T-helper 1 cell (primary cell): Measurements from ENCODE around the gene ZMYND11.

ENCODE experiments used
- DNase-seq, 5 donors: peaks; one replicate each; pipeline ENCODE4 v3.0.0-alpha.2; 2012 to 2020
- total RNA-seq, 4 donors: gene quantifications; one replicate each; lab custom pipeline; 2026; lab: John Stamatoyannopoulos, UW

Gene ZMYND11
- 80.0 to 109 (median 103) reads per million in 4 donors for total RNA-seq

DNA sequence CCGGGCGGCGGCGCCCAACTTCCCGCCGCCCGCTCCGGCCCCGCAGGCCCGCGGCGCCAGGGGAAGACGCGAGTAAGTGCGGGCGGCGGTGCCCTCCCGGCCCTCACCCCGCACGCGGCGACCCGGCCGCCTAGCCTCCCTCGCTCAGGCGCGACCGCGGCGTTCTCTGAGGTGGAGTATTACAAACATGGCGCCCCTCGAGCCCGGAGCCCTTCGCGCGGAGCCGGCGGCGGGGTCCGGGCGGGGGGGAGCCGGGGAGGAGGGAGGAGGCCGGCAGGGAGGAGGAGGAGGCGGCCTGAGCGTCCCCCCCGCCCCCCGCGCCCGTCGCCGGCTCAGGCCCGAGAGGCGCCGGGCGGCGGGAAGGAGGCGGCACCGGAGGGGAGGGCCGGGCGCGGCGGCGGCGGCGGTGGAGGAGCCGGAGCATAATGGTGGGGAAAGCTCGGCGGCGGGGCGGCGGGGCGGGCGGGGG lies at the start of gene ZMYND11:
Gene ZMYND11, plus strand, starts transcription at position 324 of the 469 bp plus-strand sequence. CDS start 44,558 bp downstream, outside the sequence.
- DNase-seq = peak; percentile 44 to 65 (median 52)

DNA sequence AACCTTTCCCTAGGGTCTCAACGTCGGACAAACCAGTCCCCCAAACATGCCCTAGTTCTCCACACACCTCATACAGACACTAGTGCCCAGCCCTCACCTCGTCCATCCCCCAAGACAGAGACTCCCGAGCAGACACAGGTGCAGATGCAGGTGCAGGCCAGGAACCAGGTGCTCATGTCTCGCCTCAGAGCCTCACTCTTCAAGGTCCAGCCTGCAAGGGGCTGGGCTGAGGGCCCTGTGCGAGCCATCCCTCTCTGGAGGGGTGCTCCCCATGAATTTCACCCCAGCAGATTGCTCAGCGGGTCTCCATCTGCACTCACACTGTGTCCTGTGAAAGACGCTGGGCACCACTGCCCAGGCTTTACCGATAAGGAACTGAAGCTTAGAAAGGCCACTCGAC lies 49.2 kb upstream of the ZMYND11 start:
- DNase-seq = no peak

DNA sequence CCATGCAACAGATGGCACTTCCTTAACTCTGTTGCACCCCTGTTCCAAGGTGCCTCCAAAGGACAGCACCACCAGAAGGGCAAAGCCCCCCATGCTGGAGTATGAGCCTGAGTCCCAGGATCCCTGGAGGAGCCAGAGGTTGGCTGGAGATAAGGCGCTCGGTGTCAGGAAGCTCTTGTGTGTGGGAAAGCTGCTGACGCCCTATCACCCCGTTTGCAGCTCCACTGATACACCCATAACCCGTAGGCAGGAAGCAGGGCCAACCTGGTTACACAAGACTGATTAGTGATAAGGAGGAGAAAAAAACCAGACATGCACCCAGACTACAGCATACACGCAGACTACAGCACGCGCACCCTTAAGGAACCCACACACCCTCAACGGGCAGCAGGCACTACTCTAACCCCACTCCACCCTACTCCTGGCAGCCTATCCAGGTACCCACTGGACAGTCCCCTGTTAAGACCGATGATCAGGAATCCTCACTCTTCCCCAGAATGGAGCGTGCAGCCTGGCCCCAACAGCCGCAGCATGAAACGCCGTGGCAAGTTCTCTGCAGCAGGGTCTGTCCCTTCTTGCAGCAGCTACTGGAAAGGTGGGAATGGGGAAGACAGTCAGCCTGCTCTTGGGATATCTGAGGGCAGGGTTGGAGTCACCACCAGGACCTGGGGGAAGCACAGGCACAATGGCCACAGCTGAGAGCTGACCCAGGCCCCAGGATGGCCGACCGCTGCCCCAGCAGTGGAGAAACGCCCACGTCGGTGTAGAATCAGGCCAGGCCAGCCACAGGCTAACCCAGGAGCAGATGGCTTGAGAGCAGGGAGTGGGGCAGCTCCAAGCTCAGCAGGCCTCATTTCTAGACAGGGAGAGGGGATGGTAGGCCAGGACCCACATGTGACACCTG lies 47.8 kb upstream of the ZMYND11 start:
- DNase-seq = no peak

DNA sequence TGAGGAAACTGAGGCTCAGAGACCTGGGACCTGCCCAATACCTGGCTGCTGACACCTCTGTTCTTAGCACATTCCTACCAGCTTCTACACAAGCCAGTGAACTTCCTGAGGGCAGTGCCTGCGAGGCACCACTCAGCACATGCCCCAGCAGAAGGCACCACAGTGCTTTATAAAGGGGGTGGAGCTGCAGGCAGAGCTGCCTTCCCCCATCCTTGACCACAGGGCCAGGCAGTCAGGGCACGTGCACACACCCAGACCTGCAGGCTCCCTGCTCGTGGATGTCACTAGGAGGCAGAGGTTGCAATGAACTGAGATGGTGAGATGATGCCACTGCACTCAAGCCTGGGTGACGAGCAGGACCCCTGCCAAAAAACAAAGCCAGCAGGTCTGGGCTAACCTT lies 47.0 kb upstream of the ZMYND11 start:
- DNase-seq = no peak

DNA sequence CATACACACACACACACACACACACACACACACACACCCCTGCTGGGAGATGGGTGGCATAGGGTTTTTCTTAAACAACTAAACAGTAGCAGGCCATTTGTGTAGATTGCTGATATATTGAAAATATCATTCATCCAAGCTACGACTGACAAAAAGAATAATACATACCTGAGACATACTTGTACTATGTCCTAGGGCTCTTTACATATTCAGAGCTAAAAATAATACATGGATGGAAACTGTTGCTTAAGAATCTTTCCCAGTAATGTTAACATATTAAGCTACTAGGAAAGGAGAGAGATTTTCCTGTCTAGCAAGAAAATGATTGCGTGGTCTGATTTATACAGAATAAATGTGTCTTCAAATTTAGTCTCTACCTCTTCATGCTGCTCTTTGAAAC lies 46.0 kb upstream of the ZMYND11 start:
- no peak for DNase-seq

DNA sequence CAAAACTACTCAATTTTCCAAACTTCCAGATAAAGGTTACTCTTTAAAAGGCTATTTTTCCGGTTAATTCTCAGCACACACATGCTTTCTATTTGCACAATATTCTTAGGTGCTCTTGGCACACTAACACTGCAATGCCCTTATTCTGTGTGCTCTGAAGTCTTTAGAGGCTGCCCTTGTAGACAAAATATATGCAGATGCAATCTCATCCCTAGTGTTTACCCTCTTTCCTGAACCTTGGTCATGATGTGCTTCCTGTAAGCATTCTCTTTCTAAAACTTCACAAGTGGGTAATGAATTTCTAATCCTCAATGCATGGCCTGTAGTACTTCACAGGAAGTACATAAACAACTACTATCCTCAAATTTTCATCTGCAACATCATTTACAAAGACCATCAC lies 45.1 kb upstream of the ZMYND11 start:
- no peak for DNase-seq

DNA sequence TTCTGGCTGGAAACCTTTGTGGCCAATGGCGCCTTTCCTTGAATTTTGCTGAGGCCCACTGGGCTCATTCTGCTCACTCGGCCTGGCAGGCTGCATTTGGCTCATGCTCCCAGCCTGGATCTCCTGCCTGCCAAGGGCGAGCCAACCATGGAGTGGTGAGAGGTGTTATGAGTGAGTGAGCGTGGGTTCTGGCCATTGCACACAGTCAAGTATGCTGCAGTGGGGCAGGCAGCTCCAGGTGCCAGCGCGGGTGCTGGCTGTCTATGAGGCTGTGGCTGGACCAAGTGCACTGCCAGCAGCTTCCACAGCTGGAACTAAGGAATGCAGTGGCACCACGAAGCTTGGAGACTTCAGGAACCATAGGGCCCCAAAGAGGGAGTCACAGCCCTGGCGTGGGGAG lies 43.9 kb upstream of the ZMYND11 start:
- no peak for DNase-seq

DNA sequence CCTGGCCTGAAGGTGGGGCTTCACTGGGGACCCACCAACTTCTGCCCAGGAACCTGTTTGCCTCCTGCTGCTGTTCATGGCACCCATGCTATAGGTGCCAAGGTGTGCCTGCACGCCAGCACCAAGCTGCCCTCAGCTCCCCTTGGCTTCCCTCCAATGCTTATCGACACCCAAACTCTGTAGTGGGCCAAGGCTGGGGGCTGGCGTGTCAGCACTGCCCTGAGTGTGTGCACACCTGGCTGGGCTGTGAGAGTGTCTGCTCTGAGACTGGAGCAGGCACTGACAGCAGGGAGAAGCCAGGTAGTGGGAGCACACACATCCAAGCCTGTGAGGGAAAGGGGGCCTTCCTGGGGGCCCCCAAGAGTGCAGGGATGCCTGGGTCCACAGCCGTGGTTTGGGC lies 43.1 kb upstream of the ZMYND11 start:
- no peak for DNase-seq

DNA sequence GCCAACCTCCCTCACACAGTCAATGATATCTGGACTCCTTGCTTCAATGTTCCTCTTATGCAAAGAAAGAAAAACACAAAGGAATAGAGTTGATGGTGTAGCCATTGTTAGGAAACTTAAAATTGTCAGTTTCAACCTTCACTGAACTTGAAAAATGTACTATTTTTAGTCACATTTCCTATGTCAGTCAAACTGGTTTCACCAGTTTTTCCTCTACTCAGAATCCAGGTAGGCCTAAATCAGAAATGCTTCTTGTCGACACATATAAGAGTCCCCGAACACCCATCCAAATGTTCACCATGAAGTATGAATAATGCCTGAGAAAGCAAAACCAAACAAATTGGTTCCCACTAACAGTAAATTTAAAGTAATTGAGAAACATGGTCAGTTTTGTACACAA lies 42.4 kb upstream of the ZMYND11 start:
- DNase-seq = no peak

DNA sequence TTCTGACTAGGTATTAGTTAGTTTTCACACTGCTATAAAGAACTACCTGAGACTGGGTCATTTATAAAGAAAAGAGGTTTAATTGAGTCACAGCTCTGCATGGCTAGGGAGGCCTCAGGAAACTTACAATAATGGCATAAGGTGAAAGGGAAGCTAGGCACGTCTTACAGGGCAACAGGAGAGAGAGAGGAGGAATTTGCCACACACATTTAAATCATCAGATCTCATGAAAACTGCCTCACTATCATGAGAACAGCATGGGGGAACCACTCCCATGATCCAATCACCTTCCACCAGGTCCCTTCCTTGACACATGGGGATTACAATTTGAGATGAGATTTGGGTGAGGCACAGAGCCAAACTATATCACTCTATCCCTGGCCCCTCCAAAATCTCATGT lies 40.6 kb upstream of the ZMYND11 start:
- DNase-seq = no peak

DNA sequence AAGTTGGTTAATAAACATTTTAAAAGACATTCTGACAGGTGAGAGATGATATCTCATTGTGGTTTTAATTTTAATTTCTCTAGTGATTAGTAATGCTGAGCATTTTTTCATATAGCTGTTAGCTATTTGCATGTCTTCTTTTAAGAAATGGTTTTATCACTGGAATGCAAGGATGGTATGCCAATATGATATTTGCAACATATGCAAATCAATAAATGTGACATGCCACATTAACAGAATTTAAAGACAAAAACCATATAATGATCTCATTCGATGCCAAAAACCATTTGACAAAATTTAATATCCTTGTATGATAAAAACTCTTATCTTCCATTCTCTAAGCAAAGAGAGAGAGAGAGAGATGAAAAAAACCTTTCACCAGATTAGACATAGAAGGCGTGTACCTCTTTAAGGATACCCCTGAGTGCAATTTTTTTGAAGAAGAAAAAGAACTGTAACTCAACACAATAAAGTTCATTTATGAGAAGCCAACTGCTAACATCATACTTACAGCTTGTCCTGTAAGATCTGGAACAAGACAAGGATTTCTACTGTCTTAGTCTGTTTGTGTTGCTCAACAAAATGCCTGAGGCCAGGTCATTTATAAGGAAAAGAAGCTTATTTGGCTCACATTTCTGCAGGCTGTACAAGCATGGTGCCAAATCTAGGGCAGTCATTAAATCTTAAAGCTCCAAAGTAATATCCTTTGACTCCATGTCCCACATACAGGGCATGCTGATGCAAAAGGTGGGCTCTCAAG lies 39.7 kb upstream of the ZMYND11 start:
- DNase-seq = no peak

DNA sequence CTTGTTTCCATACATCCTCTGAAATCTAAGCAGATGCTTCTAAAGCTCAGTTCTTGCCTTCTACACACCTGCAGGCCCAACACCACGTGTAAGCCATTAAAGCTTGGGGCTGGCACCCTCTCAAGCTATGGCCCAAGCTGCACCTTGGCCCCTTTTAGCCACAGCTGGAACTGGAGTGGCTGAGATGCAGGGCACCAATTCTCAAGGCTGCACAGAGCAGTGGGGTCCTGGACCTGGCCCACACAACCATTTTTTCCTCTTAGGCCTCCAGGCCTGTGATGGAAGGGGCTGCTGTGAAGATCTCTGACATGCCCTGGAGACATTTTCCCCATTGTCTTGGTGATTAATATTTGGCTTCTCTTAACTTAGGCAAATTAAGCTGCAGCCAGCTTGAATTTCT lies 38.8 kb upstream of the ZMYND11 start:
- no peak for DNase-seq

DNA sequence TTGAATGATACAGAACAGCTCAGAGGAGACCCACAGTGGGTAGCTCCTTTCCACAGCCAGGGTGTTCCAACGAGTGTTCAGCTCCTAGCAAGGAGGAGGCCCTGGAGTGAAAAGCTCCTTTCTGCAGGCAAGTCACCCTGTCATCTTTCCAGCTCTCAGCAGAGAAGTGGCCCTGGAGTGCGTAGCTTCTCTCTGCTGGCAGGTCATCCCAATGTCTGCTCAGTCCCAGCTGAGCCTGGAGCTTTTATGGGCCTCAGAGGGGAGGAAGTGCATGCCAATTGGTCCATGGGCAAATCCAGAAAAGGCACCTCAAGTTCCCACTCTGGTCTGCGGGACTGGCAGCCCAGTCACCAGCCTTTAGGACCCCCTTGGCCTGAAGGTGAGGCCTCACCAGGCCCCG lies 30.8 kb upstream of the ZMYND11 start:
- DNase-seq = no peak

DNA sequence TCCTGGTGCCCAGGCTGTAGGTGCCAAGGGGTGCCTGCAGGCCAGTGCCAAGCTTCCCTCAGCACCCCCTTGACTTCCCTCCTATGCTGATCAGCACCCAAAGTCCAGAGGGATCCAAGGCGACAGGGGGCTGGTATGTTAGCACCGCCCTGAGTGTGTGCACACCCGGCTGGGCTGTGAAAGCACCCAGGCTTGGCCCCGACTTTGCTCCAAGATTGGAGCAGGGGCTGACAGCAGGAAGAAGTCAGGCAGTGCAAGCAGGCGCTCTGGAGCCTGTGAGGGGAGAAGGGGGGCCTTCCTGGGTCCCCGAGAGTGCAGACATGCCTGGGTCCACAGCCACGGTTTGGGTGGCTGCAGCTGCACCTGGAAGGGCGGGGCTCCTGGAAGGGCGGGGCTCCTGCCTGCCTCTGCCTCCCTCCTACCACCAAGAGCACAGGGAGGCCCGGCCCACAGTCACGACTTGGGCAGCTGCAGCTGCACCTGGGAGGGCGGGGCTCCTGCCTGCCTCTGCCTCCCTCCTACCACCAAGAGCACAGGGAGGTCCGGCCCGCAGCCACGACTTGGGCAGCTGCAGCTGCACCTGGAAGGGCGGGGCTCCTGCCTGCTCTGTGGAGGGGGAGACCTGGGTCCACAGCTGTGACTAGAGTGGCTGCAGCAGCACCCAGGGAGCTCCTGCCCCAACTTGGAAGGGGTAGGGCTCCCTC lies 30.2 kb upstream of the ZMYND11 start:
- DNase-seq = no peak

DNA sequence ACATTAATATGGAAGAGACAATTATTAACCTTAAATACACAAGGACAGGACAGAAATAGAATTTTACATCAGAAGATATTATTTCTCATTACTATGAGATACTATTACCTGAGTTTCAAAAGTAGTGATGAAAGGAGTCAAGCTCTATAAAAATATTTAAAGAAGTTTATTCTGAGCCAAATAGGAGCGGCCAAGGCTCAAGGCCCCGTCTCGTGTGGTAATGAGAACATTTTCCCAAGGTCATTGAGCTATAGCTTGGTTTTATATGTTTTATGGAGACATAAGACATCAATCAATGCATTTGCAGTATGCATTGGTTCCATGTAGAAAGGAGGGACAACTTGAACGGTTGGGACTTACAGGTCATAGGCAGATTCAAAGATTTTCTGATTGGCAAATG lies 29.4 kb upstream of the ZMYND11 start:
- DNase-seq = no peak

DNA sequence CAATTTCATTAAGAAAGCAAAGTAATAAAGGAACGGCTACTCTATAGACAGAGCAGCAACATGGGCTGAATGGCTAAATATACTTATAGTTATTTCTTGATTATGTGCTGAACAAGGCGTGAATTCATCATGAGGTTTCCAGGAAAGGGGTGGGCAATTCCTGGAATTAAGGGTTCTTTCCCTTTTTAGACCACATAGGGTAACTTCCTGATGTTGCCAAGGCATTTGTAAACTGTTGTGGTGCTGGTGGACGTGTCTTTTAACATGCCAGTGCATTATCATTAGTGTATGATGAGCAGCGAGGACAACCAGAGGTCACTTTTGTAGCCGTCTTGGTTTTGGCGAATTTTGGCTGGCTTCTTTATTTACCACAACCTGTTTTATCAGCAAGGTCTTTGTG lies 28.5 kb upstream of the ZMYND11 start:
- DNase-seq = peak in 1 of 5 donors; percentile 30

DNA sequence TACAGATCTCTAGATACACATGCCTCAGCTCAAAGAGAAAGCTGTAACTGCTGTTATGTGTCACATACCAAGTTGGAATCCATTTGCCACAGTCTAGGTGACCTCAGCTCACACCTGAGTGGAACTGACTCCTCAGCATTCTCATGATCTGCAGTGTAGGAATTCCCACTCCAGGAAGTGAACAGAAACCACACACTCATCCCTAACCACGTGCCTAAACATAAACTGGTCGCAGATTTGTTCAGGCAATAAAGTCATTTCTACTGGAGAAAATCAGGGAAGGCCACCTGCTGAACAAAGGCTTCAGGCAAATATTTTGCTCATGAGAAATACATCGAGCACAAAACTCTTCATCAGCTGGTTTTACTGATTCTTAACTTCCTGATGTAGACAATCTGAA lies 23.0 kb upstream of the ZMYND11 start:
- DNase-seq = no peak

DNA sequence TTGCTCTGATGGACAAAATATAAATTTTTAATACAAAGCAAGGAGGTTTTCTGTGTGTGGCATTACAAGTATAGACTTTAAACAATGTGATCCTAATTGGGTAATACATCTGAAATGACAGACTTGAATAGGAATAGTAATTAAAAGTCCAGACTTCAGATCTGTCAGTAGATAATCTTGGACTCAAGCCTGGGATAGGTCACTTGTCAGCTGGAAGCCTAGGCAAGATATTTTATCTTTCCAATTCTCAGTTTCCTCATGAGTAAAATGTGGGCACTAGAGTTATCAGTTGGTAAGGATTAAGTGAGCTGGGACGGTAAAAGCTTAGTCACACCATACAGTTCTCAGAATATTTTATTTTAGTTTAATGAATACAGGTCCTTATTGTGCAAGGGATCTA lies 10.4 kb upstream of the ZMYND11 start:
- no peak for DNase-seq

DNA sequence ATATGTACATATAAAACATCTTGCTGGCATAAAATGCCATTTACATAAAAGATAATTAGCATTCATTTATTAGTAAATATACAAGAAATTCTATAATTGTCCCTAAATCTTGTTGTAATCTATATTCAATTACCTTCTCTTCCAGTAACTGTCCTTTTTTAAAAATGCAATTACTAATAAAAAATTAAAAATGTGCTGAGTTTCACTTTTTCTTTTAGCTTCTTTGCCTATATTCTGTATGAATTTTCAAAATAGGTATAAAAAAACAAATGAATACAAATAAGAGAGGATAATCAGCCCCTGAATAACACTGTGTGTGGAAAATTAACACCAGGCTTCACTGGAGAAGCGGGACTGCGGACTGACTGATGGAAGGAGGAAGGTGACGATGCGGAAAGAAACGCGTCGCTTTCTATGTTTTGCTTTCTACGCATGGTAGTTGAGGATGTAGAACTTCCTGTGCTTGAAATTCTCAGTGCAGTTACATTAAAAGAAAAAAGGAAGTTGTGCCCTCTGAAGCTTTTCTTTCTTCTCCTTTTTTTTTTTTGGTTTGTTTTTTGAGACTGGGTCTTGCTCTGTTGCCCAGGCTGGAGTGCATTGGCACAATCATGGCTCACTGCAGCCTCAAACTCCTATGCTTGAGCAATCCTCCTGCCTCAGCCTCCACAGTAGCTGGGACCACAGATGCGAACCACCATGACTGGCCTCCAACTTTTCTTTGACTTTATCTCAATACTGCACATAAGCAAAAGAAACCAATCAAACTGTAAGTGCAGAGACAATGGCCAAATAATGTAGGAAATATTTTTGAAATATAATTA lies 7.4 kb upstream of the ZMYND11 start:
- peak in 1 of 5 donors; percentile 65 for DNase-seq

DNA sequence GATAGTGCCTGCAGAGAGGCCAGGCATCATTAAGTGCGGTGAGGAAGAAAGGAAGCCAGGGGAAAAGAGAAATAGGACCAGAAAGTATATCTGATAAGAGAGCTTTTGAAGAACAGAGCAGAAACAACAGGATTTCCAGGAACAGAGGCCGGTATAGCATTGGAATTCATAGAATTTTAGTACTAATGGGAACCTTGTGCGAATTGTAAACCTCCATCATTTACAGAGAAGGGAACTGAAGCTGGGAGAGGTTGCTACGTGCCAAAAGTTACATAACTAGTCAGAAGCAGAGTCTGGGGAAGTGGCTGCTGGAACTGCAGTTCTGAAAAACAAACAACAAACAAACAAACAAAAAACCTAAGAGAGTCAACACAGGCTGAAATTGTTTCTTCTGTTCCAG lies 5.4 kb upstream of the ZMYND11 start:
- DNase-seq = no peak

DNA sequence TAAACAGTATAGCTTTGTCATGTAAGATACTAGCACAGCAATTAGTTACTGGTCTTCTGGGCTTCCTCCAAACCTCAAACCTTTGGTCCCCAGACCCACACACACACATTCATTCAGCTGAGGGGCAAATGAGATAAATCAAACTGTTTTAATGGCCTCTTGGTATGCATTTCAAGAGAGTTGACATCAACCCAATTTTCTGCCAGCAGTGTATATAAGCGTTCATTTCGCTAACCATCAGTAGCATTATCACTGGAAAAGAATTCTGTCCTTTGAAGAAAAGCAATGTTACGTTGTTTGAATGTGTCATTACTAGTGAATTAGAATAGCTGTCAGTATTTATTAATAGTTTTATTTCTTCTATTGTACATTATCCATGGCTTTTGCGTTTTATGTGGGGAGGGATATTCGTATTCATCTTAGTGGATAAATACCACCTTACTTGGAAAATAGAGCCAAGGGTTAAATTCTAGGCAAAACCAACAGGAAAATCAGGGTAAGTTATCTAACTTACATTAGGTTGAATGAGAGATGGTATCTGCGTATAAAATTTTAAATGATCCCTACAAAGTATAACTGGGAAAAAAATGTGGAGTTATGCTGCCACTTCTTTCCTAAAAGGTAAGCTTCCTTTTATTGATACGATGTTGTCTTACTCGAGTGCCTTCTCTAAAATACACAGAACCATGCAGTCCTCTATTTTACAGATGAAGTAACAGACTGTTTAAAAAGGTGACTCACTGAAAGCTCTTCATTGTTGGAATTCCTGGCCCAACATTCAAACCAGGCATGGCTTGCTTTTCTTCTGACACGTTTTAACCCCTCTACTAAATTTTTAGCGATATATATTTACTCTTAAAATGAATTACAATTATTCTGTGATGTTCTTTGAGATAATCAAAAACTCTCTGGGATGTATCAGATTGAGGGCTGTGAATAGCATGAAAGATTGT lies 2.0 kb upstream of the ZMYND11 start:
- no peak for DNase-seq
